ENCODE results near the gene ZNF10.

The ZNF10 gene

GRCh38 chr12:133130808-133131128, 341 bp downstream of the ZNF10 start:
- Histone ChIP-seq H3K4me3 (ENCODE audit: low read depth, low read length) (peak overlapping the region; percentile 78), H3K36me3 (ENCODE audit: control insufficient read depth, insufficient read depth, low read length) (peaks cover 39% of the 10 kb centered on the region), H3K9me3 (ENCODE audit: control insufficient read depth, insufficient read depth, low read depth, low read length) (peaks cover 52% of the 10 kb centered on the region), H3K9ac (ENCODE audit: low read length) (peak overlapping the region; percentile 76), H3K4me1 (ENCODE audit: control insufficient read depth, insufficient read depth, low read length) (no peaks in the 10 kb centered on the region), H3K27ac (ENCODE audit: low read depth, low read length) (peak overlapping the region; percentile 93; the same call in 1 of the 2 replicates), H3K27me3 (ENCODE audit: control insufficient read depth, insufficient read depth, low read length) (no peaks in the 10 kb centered on the region)

- peaks cover 78% of the 10 kb centered on the region for H3K9me3 ChIP-seq (ENCODE audit: control insufficient read depth, insufficient read depth, low read depth, low read length)
- peaks cover 68% of the 10 kb centered on the region for H3K36me3 ChIP-seq (ENCODE audit: control insufficient read depth, insufficient read depth, low read length)
These were observed 5.3 kb downstream of the ZNF10 start for GRCh38 chr12:133135747-133136146.

GRCh38 chr12:133145981-133146380, 15.6 kb downstream of the ZNF10 start:
- Histone ChIP-seq H3K4me1 (ENCODE audit: control insufficient read depth, insufficient read depth, low read length) (no peaks in the 10 kb centered on the region), H3K36me3 (ENCODE audit: control insufficient read depth, insufficient read depth, low read length) (peaks cover 55% of the 10 kb centered on the region), H3K4me3 (ENCODE audit: low read depth, low read length) (no peak overlapping the region), H3K9me3 (ENCODE audit: control insufficient read depth, insufficient read depth, low read depth, low read length) (peaks cover 73% of the 10 kb centered on the region), H3K9ac (ENCODE audit: low read length) (no peak overlapping the region), H3K27me3 (ENCODE audit: control insufficient read depth, insufficient read depth, low read length) (no peaks in the 10 kb centered on the region), H3K27ac (ENCODE audit: low read depth, low read length) (no peak overlapping the region)

More at GRCh38 chr12:133135747-133136146, 5.3 kb downstream of the ZNF10 start:
- H3K9ac ChIP-seq (ENCODE audit: low read length), result no peak overlapping the region
- H3K4me1 ChIP-seq (ENCODE audit: control insufficient read depth, insufficient read depth, low read length), result no peaks in the 10 kb centered on the region
- no peaks in the 10 kb centered on the region for H3K27me3 ChIP-seq (ENCODE audit: control insufficient read depth, insufficient read depth, low read length)
- H3K27ac ChIP-seq (ENCODE audit: low read depth, low read length), result no peak overlapping the region
- no peak overlapping the region for H3K4me3 ChIP-seq (ENCODE audit: low read depth, low read length)

- Histone ChIP-seq H3K27ac (ENCODE audit: low read depth, low read length) (no peak overlapping the region), H3K9me3 (ENCODE audit: control insufficient read depth, insufficient read depth, low read depth, low read length) (peaks cover 86% of the 10 kb centered on the region), H3K4me3 (ENCODE audit: low read depth, low read length) (no peak overlapping the region), H3K36me3 (ENCODE audit: control insufficient read depth, insufficient read depth, low read length) (peaks cover 72% of the 10 kb centered on the region), H3K27me3 (ENCODE audit: control insufficient read depth, insufficient read depth, low read length) (no peaks in the 10 kb centered on the region), H3K4me1 (ENCODE audit: control insufficient read depth, insufficient read depth, low read length) (no peaks in the 10 kb centered on the region), H3K9ac (ENCODE audit: low read length) (no peak overlapping the region)
These were observed 25.8 kb downstream of the ZNF10 start for GRCh38 chr12:133156125-133156690.

- no peaks in the 10 kb centered on the region for H3K36me3 ChIP-seq (ENCODE audit: control insufficient read depth, insufficient read depth, low read length)
- no peak overlapping the region for H3K4me3 ChIP-seq (ENCODE audit: low read depth, low read length)
- H3K9ac ChIP-seq (ENCODE audit: low read length), result no peak overlapping the region
- H3K27me3 ChIP-seq (ENCODE audit: control insufficient read depth, insufficient read depth, low read length), result no peaks in the 10 kb centered on the region
- H3K9me3 ChIP-seq (ENCODE audit: control insufficient read depth, insufficient read depth, low read depth, low read length), result peaks cover 74% of the 10 kb centered on the region
- no peaks in the 10 kb centered on the region for H3K4me1 ChIP-seq (ENCODE audit: control insufficient read depth, insufficient read depth, low read length)
- H3K27ac ChIP-seq (ENCODE audit: low read depth, low read length), result no peak overlapping the region
These were observed 35.3 kb downstream of the ZNF10 start for GRCh38 chr12:133165776-133166175.

GRCh38 chr12:133172491-133172890, 42.1 kb downstream of the ZNF10 start:
- H3K27me3 ChIP-seq (ENCODE audit: control insufficient read depth, insufficient read depth, low read length), result no peaks in the 10 kb centered on the region
- no peaks in the 10 kb centered on the region for H3K36me3 ChIP-seq (ENCODE audit: control insufficient read depth, insufficient read depth, low read length)
- no peak overlapping the region for H3K27ac ChIP-seq (ENCODE audit: low read depth, low read length)
- no peaks in the 10 kb centered on the region for H3K4me1 ChIP-seq (ENCODE audit: control insufficient read depth, insufficient read depth, low read length)
- no peak overlapping the region for H3K4me3 ChIP-seq (ENCODE audit: low read depth, low read length)
- no peak overlapping the region for H3K9ac ChIP-seq (ENCODE audit: low read length)
- peaks cover 79% of the 10 kb centered on the region for H3K9me3 ChIP-seq (ENCODE audit: control insufficient read depth, insufficient read depth, low read depth, low read length)

- peaks cover 74% of the 10 kb centered on the region for H3K9me3 ChIP-seq (ENCODE audit: control insufficient read depth, insufficient read depth, low read depth, low read length)
- H3K4me3 ChIP-seq (ENCODE audit: low read depth, low read length), result no peak overlapping the region
- H3K27me3 ChIP-seq (ENCODE audit: control insufficient read depth, insufficient read depth, low read length), result no peaks in the 10 kb centered on the region
- H3K4me1 ChIP-seq (ENCODE audit: control insufficient read depth, insufficient read depth, low read length), result no peaks in the 10 kb centered on the region
- no peak overlapping the region for H3K9ac ChIP-seq (ENCODE audit: low read length)
- H3K36me3 ChIP-seq (ENCODE audit: control insufficient read depth, insufficient read depth, low read length), result no peaks in the 10 kb centered on the region
- no peak overlapping the region for H3K27ac ChIP-seq (ENCODE audit: low read depth, low read length)
These were observed 44.5 kb downstream of the ZNF10 start for GRCh38 chr12:133174901-133175300.

- Histone ChIP-seq H3K4me3 (ENCODE audit: low read depth, low read length) (0 out of 2 replicates have a peak overlapping the region, but pooled peaks have one; percentile 94), H3K9me3 (ENCODE audit: control insufficient read depth, insufficient read depth, low read depth, low read length) (peaks cover 69% of the 10 kb centered on the region), H3K36me3 (ENCODE audit: control insufficient read depth, insufficient read depth, low read length) (peaks cover 34% of the 10 kb centered on the region), H3K27me3 (ENCODE audit: control insufficient read depth, insufficient read depth, low read length) (no peaks in the 10 kb centered on the region), H3K27ac (ENCODE audit: low read depth, low read length) (no peak overlapping the region), H3K4me1 (ENCODE audit: control insufficient read depth, insufficient read depth, low read length) (no peaks in the 10 kb centered on the region), H3K9ac (ENCODE audit: low read length) (no peak overlapping the region)
These were observed 50.2 kb downstream of the ZNF10 start for GRCh38 chr12:133180669-133181068.

GRCh38 chr12:133181238-133181959, 51.0 kb downstream of the ZNF10 start, which contains the start of gene ZNF268:
Gene ZNF268, plus strand, starts transcription at chr12:133181495. Its CDS starts 503 bp downstream, at chr12:133181998.
- Histone ChIP-seq H3K9ac (ENCODE audit: low read length) (peak within 1 kb of the TSS; percentile 91), H3K4me3 (ENCODE audit: low read depth, low read length) (peak within 1 kb of the TSS; percentile 94), H3K9me3 (ENCODE audit: control insufficient read depth, insufficient read depth, low read depth, low read length) (peaks cover 72% of the 10 kb centered on the region), H3K36me3 (ENCODE audit: control insufficient read depth, insufficient read depth, low read length) (peaks cover 42% of the 10 kb centered on the region), H3K27ac (ENCODE audit: low read depth, low read length) (peak within 1 kb of the TSS; percentile 56; the same call in 1 of the 2 replicates), H3K4me1 (ENCODE audit: control insufficient read depth, insufficient read depth, low read length) (no peaks in the 10 kb centered on the region), H3K27me3 (ENCODE audit: control insufficient read depth, insufficient read depth, low read length) (no peaks in the 10 kb centered on the region)

- H3K9me3 ChIP-seq (ENCODE audit: control insufficient read depth, insufficient read depth, low read depth, low read length), result peaks cover 92% of the 10 kb centered on the region
- H3K27me3 ChIP-seq (ENCODE audit: control insufficient read depth, insufficient read depth, low read length), result no peaks in the 10 kb centered on the region
- no peak overlapping the region for H3K9ac ChIP-seq (ENCODE audit: low read length)
- H3K27ac ChIP-seq (ENCODE audit: low read depth, low read length), result no peak overlapping the region
- no peak overlapping the region for H3K4me3 ChIP-seq (ENCODE audit: low read depth, low read length)
- no peaks in the 10 kb centered on the region for H3K4me1 ChIP-seq (ENCODE audit: control insufficient read depth, insufficient read depth, low read length)
- peaks cover 99% of the 10 kb centered on the region for H3K36me3 ChIP-seq (ENCODE audit: control insufficient read depth, insufficient read depth, low read length)
These were observed 59.7 kb downstream of the ZNF10 start for GRCh38 chr12:133190176-133190575.

- Histone ChIP-seq H3K4me1 (ENCODE audit: control insufficient read depth, insufficient read depth, low read length) (no peaks in the 10 kb centered on the region), H3K9me3 (ENCODE audit: control insufficient read depth, insufficient read depth, low read depth, low read length) (peaks cover 81% of the 10 kb centered on the region), H3K27me3 (ENCODE audit: control insufficient read depth, insufficient read depth, low read length) (no peaks in the 10 kb centered on the region), H3K27ac (ENCODE audit: low read depth, low read length) (no peak overlapping the region), H3K4me3 (ENCODE audit: low read depth, low read length) (no peak overlapping the region), H3K9ac (ENCODE audit: low read length) (no peak overlapping the region), H3K36me3 (ENCODE audit: control insufficient read depth, insufficient read depth, low read length) (peaks cover 85% of the 10 kb centered on the region)
These were observed 62.4 kb downstream of the ZNF10 start for GRCh38 chr12:133192847-133193246.
